Measurements from ENCODE around the gene BRCA2. TPM values are rescaled to one million over a fixed set of nuclear protein-coding genes. Genes with fewer than 3 reads are reported as not detected.

Gene BRCA2
- total and polyA plus RNA-seq, 9 of the 15 experiments (the other 6 are each of a cell fraction or from before 2014, with no cell fraction given) = 4.1 to 17.3 (median 5.8) TPM

DNA sequence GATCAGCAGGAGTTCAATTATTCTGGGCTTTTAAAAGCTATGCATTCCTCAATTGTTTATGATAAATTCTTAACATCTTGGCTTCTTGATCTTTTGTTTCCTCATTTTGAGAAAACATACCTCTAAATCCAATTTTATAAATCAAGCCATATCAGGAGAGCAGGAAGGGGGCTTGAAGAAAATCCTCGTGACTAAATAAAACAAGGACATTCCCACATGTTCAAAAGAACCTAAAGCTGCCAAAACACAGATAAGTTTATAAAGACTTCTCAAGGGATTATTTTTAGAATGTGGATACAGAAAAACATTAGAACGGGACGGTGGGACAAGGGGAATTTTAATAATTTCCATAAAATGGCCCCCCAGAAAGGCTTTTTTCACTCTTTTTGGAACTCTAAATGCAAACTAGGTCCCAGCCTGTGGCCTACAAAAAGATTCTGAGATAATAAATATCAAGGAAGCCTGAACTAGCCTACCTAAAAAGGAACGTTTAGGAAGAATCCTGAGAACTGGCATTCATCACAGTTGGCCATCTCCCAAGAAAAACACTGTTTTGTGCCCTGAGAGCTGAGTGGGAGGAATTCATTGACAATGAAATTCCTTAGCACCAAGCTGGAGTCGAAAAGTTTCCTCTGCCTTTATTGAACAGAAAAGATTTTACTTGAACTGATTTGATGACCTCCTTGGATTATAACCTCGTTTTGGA, 30.2 kb upstream of the BRCA2 start (continued):
- no peak for TF ChIP-seq NCOA4 (IDR thresholded peaks at IDR 0.05; ENCODE audit: partially characterized antibody)
- TF ChIP-seq CREB5 (CRISPR knock-in tag; IDR thresholded peaks at IDR 0.05) = no peak
- no peak for TF ChIP-seq TCFL5 (CRISPR knock-in tag; conservative IDR thresholded peaks at IDR 0.05)
- TF ChIP-seq ZNF121 (CRISPR knock-in tag; conservative IDR thresholded peaks at IDR 0.05) = no peak
- no peak for TF ChIP-seq RB1 (IDR thresholded peaks at IDR 0.05; ENCODE audit: low read depth)

DNA sequence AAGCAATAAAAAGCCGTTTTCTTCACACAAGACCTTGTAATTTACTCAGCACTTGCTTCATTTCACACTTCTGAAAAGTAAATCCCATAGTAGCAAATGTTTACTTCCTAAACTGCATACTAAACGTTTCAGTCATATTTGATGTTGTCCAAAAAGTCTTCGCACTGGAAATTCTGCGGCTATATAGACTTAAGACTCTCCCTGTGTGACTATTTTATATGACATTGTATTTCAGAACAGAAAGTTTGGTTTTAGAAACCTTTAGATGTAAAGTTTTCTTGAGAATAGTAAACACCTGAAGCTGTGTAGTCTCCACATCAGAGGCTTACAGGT, 29.7 kb upstream of the BRCA2 start:
- no peak overlapping the region for H3K4me3 ChIP-seq
- intact Hi-C loops (cut with micrococcal nuclease) (no loop called here), in situ Hi-C loops (cut with MboI) (no loop called here)
- TF ChIP-seq ZNF3 (CRISPR knock-in tag; IDR thresholded peaks at IDR 0.05) = no peak
- TF ChIP-seq, protein P1, sequence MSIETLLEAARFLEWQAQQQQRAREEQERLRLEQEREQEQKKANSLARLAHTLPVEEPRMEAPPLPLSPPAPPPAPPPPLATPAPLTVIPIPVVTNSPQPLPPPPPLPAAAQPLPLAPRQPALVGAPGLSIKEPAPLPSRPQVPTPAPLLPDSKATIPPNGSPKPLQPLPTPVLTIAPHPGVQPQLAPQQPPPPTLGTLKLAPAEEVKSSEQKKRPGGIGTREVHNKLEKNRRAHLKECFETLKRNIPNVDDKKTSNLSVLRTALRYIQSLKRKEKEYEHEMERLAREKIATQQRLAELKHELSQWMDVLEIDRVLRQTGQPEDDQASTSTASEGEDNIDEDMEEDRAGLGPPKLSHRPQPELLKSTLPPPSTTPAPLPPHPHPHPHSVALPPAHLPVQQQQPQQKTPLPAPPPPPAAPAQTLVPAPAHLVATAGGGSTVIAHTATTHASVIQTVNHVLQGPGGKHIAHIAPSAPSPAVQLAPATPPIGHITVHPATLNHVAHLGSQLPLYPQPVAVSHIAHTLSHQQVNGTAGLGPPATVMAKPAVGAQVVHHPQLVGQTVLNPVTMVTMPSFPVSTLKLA (conservative IDR thresholded peaks at IDR 0.05) = no peak
- no peak for TF ChIP-seq SMAD2 (IDR thresholded peaks at IDR 0.05; ENCODE audit: low read depth, low read length)
- TF ChIP-seq ZNF311 (CRISPR knock-in tag; IDR thresholded peaks at IDR 0.05) = no peak
- no peak for TF ChIP-seq ZFX (CRISPR knock-in tag; IDR thresholded peaks at IDR 0.05)
- TF ChIP-seq, protein P2, sequence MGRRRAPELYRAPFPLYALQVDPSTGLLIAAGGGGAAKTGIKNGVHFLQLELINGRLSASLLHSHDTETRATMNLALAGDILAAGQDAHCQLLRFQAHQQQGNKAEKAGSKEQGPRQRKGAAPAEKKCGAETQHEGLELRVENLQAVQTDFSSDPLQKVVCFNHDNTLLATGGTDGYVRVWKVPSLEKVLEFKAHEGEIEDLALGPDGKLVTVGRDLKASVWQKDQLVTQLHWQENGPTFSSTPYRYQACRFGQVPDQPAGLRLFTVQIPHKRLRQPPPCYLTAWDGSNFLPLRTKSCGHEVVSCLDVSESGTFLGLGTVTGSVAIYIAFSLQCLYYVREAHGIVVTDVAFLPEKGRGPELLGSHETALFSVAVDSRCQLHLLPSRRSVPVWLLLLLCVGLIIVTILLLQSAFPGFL (CRISPR knock-in tag; IDR thresholded peaks at IDR 0.05) = no peak
- TF ChIP-seq, protein P3, sequence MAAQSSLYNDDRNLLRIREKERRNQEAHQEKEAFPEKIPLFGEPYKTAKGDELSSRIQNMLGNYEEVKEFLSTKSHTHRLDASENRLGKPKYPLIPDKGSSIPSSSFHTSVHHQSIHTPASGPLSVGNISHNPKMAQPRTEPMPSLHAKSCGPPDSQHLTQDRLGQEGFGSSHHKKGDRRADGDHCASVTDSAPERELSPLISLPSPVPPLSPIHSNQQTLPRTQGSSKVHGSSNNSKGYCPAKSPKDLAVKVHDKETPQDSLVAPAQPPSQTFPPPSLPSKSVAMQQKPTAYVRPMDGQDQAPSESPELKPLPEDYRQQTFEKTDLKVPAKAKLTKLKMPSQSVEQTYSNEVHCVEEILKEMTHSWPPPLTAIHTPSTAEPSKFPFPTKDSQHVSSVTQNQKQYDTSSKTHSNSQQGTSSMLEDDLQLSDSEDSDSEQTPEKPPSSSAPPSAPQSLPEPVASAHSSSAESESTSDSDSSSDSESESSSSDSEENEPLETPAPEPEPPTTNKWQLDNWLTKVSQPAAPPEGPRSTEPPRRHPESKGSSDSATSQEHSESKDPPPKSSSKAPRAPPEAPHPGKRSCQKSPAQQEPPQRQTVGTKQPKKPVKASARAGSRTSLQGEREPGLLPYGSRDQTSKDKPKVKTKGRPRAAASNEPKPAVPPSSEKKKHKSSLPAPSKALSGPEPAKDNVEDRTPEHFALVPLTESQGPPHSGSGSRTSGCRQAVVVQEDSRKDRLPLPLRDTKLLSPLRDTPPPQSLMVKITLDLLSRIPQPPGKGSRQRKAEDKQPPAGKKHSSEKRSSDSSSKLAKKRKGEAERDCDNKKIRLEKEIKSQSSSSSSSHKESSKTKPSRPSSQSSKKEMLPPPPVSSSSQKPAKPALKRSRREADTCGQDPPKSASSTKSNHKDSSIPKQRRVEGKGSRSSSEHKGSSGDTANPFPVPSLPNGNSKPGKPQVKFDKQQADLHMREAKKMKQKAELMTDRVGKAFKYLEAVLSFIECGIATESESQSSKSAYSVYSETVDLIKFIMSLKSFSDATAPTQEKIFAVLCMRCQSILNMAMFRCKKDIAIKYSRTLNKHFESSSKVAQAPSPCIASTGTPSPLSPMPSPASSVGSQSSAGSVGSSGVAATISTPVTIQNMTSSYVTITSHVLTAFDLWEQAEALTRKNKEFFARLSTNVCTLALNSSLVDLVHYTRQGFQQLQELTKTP (IDR thresholded peaks at IDR 0.05; ENCODE audit: low read depth in 1 of 2, partially characterized antibody in 2 of 2) = no peak
- TF ChIP-seq E2F3 (CRISPR knock-in tag; IDR thresholded peaks at IDR 0.05) = no peak
- no peak for TF ChIP-seq MAFK (IDR thresholded peaks at IDR 0.05; ENCODE audit: low read length)

More for the DNA sequence above, 29.7 kb upstream of the BRCA2 start:
- H3K4me1 ChIP-seq (replicated peaks in 1 of 2; ENCODE audit: control insufficient read depth in 2 of 2, insufficient read depth in 2 of 2, low read length in 2 of 2) = no peaks in the 10 kb centered on the region
- no peaks in the 10 kb centered on the region for H3K9me1 ChIP-seq (ENCODE audit: control insufficient read depth, insufficient read depth, low read length)
- no peaks in the 10 kb centered on the region for H4K20me1 ChIP-seq (replicated peaks; ENCODE audit: control insufficient read depth, insufficient read depth, low read length)
- H2AFZ ChIP-seq (ENCODE audit: low read depth, low read length) = no peak overlapping the region
- CTCF ChIA-PET (ENCODE audit: low intra/inter-chr PET ratio) = no interaction called here
- 0% methylated on average over 4 of the region's 4 CpGs for WGBS (ENCODE audit: insufficient coverage, low coverage, missing lambda C conversion rate)
- POLR2A ChIA-PET = no interaction called here
- H3K27me3 ChIP-seq (ENCODE audit: control insufficient read depth in 2 of 2, insufficient read depth in 2 of 2, low read length in 2 of 2) = peaks cover 3 to 7% of the 10 kb centered on the region in 2 experiments; a peak in 2 of 5 replicates
- no peak overlapping the region for H3K4me2 ChIP-seq (ENCODE audit: insufficient read depth, low read length)
- ATAC-seq (no peak), DNase-seq (ENCODE audit: extremely low read depth in 1 of 4, low spot score in 3 of 4) (no peak), FAIRE-seq (no peak)
- H3K9ac ChIP-seq (ENCODE audit: insufficient read depth in 1 of 2, low read depth in 2 of 2, low read length in 2 of 2) = no peak overlapping the region
- no peaks in the 10 kb centered on the region for H3K79me2 ChIP-seq (ENCODE audit: control insufficient read depth, insufficient read depth, low read length)
- H3K9me3 ChIP-seq (replicated peaks; ENCODE audit: control insufficient read depth, insufficient read depth, low read depth, low read length) = no peaks in the 10 kb centered on the region
- no peak overlapping the region for H3K27ac ChIP-seq (ENCODE audit: extremely low read depth, low read depth, low read length)
- BruUV-seq (replicated peaks) = no TSS peak
- H3K36me3 ChIP-seq (ENCODE audit: control insufficient read depth, insufficient read depth, low read length) = no peaks in the 10 kb centered on the region
